Measurements from ENCODE around the gene RAMP1.

DNA sequence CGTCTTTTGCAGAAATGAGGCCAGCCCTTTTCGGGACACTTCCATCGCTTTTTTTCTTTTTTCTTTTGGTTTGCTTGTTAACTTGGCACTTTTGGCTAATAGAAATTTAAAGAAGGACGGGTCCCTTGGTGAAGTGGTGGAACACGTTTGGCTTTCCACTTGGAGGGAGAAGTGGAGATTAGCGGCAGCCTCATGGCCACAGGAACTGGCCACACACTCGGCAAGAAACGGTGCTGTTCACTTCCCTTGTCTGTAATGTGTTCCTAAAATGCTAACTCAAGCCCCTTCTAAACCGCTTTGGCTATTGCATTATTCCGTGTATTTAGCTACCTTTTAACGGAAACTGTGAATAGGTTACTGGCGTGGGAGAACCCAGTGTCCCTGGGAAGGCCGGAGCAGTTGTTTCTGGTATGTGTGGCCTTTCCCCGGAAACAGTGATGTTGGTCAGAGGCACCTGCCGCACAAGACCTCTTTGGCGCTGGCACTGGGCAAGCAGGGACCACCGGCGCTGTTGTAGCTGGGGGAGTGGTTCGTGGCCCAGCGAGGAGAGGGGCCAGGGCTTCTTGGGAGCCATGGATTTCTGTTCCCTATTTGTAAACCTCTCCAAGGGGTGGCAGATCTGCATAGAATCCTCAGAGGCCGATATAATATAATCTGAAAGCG, 981 bp downstream of the RAMP1 start:
- TF ChIP-seq, protein P1, sequence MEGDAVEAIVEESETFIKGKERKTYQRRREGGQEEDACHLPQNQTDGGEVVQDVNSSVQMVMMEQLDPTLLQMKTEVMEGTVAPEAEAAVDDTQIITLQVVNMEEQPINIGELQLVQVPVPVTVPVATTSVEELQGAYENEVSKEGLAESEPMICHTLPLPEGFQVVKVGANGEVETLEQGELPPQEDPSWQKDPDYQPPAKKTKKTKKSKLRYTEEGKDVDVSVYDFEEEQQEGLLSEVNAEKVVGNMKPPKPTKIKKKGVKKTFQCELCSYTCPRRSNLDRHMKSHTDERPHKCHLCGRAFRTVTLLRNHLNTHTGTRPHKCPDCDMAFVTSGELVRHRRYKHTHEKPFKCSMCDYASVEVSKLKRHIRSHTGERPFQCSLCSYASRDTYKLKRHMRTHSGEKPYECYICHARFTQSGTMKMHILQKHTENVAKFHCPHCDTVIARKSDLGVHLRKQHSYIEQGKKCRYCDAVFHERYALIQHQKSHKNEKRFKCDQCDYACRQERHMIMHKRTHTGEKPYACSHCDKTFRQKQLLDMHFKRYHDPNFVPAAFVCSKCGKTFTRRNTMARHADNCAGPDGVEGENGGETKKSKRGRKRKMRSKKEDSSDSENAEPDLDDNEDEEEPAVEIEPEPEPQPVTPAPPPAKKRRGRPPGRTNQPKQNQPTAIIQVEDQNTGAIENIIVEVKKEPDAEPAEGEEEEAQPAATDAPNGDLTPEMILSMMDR (IDR thresholded peaks at IDR 0.05 in 4 of 5, conservative IDR thresholded peaks at IDR 0.05 in 1 of 5) = no peak
- peak in 1 of 2 donors; percentile 1 for TF ChIP-seq POLR2A (IDR thresholded peaks at IDR 0.05)
